GM19240 (cell line): Measurements from ENCODE around the gene PHF21A.
"Not testable (repeated sequence)": the region's sequence is repeated elsewhere in the genome, so short reads cannot be mapped to it uniquely, and the experiment has no call there.

Source experiments
- DNase-seq: peaks from one replicate; pipeline ENCODE4 v3.0.0; 2011; ENCODE audit warnings: low spot score; ENCODE audit not compliant: insufficient read length

Gene PHF21A

GRCh38 chr11:46036969-46037368 lies 84.3 kb downstream of the PHF21A start:
- DNase-seq: no peak

- no peak for DNase-seq
These were observed 85.2 kb downstream of the PHF21A start for GRCh38 chr11:46036009-46036408.

DNA sequence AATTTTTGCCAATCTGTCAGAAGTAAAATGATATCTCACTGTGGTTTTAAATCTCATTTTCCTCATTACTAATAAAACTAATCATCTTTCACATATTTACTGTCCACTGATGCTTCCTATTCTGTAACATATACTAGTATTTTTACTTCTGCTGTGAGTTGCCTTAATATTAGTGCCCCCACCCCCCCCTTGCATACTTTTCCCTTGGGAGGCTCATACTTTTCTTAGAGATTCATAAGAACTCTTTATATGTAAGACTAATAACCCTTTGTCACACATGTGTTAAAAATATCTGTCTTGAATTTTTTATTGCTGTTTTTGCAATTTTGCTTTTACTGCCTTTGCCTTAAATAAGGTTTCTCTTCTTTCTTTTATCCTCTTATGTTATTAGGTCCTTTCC lies 87.2 kb downstream of the PHF21A start:
- no peak for DNase-seq

GRCh38 chr11:46026606-46027293 lies 94.5 kb downstream of the PHF21A start:
- no peak for DNase-seq

DNA sequence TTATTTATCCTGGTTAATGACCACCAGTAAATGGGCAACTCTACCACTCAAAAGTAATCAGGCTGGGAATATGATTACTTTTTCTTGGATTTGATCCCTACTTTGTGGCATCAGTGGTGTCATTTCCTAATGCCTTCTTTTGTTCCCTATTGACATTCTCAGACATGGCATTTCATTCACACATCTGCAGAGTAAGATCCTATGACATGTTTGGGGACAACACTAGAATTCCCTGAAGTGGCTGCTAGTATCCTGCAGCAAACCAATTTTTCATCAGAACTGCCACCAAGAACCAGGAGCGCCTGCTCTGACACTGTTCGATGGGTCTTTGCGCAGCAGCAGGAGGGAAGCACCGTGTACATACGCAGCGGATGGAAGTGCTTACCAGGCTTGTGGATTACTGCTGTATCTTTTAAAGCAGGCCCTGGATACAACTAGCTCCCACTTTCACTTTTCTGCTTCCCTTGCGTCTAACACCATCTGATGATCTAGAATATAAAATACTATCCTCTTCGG lies 101.1 kb downstream of the PHF21A start:
- no peak for DNase-seq

GRCh38 chr11:46018651-46019050 lies 102.6 kb downstream of the PHF21A start:
- no peak for DNase-seq

DNA sequence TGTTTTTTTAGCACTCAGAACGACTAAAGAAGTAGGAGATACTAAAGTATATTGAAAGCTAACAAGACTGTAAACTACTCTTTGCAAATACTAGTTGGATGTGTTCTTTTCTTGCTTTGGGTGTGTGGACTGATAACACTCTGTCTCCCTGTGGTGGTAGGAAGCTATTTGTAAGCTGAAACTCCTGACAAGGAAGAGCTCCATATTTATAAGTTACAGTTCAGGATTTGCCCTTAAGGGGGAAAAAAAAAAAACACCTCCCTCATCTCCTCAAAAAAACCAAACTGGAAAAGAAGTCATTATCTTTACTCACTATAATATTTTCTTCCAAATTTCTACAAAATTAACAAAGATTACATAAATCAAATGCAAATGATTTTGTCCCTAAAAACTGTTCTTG lies 103.9 kb downstream of the PHF21A start:
- DNase-seq: no peak

DNA sequence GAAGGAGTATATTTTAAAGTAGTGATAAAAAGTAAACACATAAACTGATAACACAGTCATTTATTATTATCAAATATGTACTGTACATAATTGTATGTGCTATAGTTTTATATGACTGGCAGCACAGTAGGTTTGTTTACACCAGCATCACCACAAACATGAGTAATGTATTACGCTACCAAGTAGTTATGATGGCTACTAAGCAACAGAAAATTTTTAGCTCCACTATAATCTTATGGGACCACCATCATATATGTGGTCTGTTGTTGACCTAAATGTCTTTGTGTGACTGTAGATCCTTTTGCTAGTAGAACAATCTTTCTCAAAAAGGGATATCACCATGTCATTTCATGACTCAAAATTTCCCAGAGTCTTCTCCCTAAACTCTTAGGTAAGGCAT lies 105.3 kb downstream of the PHF21A start:
- DNase-seq: no peak

GRCh38 chr11:46014168-46014567 lies 107.1 kb downstream of the PHF21A start:
- DNase-seq: not testable (repeated sequence)

DNA sequence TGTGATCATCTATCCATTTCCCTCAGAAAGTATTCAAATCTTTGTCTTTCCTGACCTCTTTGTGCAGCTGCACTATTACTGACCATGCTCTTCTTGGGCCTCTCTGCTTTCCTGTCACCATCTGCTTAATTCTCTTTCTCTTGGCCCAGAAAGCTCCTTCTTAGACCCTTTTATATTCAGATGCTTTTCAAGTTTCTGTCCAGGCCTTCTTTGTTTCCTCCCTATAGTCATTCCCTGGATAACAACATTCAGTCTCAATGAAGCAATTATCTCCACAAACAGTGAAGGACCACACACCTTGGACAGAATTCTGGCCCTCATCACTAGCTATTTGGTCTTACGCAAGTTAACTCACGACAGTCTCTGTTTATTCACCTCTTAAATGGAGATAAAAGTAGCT lies 109.1 kb downstream of the PHF21A start:
- no peak for DNase-seq

DNA sequence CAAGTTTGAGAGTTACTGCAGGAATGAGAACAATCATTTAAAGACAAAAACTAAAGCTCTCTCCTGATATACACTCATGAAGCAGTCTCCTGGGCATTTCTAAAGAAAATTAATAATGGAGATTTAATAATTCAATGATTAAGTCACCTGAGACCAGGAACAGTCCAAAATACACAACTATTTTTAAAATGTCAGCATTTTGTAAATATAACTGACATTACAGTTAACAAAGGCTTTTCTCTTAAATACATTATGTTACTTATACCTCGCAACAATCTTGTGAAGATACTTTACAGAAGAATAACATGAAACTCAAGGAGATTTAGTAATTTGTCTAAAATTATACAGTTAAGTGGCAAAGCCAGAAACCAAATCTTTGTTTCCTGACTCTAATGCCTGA lies 111.2 kb downstream of the PHF21A start:
- DNase-seq: no peak

GRCh38 chr11:46009647-46010046 lies 111.6 kb downstream of the PHF21A start:
- no peak for DNase-seq

DNA sequence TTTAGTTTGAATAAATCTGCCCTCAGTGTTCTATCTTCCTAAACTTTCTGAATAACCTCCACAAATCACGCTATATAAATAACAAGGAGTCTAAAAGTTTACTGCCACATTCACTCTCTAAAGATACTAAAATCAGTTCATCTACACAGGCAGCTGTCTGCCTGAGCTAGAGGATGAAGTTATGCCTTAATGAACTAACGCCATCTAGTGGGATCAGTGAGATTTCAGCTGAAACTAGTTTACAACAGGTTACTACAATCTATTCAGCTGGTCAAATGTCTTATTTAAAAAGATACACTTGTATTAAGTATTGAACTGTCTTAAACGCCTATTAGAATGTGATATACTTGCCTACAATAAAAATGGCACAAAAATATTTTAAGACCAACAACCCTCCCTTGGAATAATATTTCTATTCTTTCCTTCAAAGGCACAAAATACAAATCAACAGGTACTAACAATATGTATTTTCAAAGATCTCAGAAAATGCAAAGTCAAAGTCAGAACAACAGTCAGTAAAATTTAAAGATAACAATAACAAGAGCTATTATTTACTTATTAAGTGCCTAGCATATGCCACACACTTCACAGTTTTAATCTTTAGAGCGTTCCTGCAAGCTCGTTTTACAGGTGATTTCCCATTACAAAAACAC lies 114.7 kb downstream of the PHF21A start:
- DNase-seq: peak; percentile 30

- DNase-seq: no peak
These were observed 117.7 kb downstream of the PHF21A start for GRCh38 chr11:46003572-46003971.

DNA sequence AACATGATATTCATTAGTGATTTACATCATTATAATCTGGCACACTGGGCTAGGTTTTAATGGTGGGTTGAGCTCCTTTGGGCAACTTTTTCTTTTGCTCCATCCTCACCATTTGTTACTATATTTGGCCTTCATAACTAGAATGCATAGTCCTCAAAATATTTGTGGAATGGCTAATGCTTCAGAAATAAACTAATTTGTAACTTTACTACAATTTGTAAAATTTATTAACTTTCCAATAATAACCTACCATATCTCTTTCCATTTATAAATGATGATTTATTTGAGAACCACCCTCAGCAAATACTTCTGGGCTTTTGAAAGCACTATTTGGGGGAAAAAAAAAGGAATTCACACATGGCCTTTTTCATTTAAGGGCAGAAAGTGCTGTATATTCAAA lies 119.1 kb downstream of the PHF21A start:
- no peak for DNase-seq

DNA sequence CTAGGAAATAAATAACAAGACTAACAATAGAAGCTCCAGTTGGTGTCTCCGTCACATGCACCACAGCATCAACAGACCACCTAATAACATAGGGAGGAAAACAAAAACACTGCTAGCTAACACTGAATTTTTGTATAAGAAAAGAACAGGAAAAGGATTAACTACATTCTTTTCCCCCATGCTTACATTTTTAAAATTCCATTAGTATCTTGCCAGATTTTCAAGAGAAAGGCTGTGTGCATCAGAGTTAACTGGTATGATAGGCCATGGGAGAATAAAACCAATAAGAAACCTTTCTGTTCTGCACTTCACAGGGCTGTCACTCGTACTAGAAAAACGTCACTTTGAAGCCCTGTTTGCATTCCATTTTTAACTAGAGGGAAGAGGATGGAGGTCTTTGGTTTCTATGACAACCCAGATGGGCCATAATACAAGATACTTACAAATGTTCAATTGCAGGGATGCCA lies 119.8 kb downstream of the PHF21A start:
- DNase-seq: no peak

DNA sequence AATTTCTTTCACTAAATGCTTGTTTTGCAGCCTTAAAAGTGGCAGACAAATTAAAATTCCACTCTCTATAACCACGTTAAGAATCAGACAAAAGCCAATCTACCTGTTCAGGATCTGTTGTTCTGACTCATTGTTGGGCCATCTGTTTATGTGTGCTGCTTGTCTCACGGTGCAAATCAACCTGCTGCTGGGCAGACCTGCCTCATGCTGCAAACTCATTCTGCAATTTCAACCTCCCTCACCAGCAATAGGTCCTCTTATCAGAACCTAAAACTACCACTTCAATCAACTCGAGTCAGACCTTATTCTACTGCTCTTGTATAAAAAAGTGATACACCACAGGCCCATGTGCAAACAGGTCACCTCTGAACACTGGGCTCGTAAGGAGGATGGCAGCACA lies 123.7 kb downstream of the PHF21A start:
- DNase-seq: no peak

- no peak for DNase-seq
These were observed 125.9 kb downstream of the PHF21A start for GRCh38 chr11:45995342-45995734.

GRCh38 chr11:45994371-45995341 lies 126.6 kb downstream of the PHF21A start:
- DNase-seq: no peak

GRCh38 chr11:45993531-45994001 lies 127.7 kb downstream of the PHF21A start:
- no peak for DNase-seq

GRCh38 chr11:45988921-45989320 lies 132.3 kb downstream of the PHF21A start:
- no peak for DNase-seq

DNA sequence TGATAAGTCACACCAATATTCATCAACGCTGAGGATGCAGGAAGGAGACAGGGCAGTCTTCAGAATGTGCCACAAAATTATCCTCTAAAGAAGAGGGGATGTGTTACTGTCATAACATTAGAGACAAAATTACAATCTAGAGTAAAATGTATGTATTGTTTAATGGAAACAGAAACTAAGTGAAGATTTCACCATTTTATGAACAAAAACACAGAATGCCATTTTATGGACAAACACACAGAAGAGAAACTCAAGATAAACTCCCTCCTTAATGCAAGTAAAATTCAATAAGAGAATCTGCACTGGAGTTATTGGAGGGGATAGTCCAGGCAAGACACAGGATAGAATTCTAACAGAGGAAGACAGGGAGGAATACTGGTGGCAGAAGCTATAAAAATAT lies 136.0 kb downstream of the PHF21A start:
- no peak for DNase-seq
